Activated CD4-positive, alpha-beta T cell treated with anti-CD3 and anti-CD28 coated beads, Interleukin-2, amount 10 ng/mL, durations not matched to agents 7 days and 5 days (primary cell): Measurements from ENCODE around the gene IGFLR1. TPM values are rescaled to one million over a fixed set of nuclear protein-coding genes. Genes with fewer than 3 reads are reported as not detected.

Source experiments
- CTCF ChIA-PET: fragments of 350-600 bp; sonication (Branson Sonifier 250); formaldehyde crosslinking; loops from one replicate; lab custom pipeline; 2021; ENCODE audit warnings: antibody characterized with exemption; lab: Charles Lee
- POLR2A ChIA-PET: fragments of 350-600 bp; sonication (Branson Sonifier 250); formaldehyde crosslinking; loops from one replicate; lab custom pipeline; 2021; ENCODE audit warnings: antibody characterized with exemption; lab: Charles Lee
- DNase-seq: peaks from one replicate; pipeline ENCODE4 v3.0.0-alpha.2; 2020
- H3K27ac Mint-ChIP-seq: one replicate; pipeline ENCODE4 v1.8.0; 2021; ENCODE audit warnings: mild to moderate bottlenecking, moderate library complexity, mixed read lengths
- H3K27me3 Mint-ChIP-seq: one replicate; pipeline ENCODE4 v1.8.0; 2021; ENCODE audit warnings: mixed read lengths
- H3K36me3 Mint-ChIP-seq: one replicate; pipeline ENCODE4 v1.8.0; 2021; ENCODE audit warnings: low read depth, mixed read lengths
- H3K4me1 Mint-ChIP-seq: one replicate; pipeline ENCODE4 v1.8.0; 2021; ENCODE audit warnings: mixed read lengths
- H3K4me3 Mint-ChIP-seq: one replicate; pipeline ENCODE4 v1.8.0; 2021; ENCODE audit warnings: mild to moderate bottlenecking, moderate library complexity, mixed read lengths
- H3K9me3 Mint-ChIP-seq: one replicate; pipeline ENCODE4 v1.8.0; 2021; ENCODE audit warnings: mixed read lengths
- total RNA-seq, 2 experiments: library from RNA; stranded (reverse); gene quantifications; one replicate each; pipeline ENCODE4 v1.2.3, GENCODE V29; 2021

Gene IGFLR1
- total RNA-seq, 2 experiments from 2014 or later = 53.7 to 54.6 TPM

- DNase-seq = no peak
- H3K27ac Mint-ChIP-seq = peak overlapping the region; percentile 99
- ChIA-PET POLR2A (no interaction called here), CTCF (no interaction called here)
- H3K36me3 Mint-ChIP-seq = peaks cover 21% of the 10 kb centered on the region
- no peaks in the 10 kb centered on the region for H3K27me3 Mint-ChIP-seq
- H3K9me3 Mint-ChIP-seq = no peaks in the 10 kb centered on the region
- H3K4me1 Mint-ChIP-seq = peaks cover 63% of the 10 kb centered on the region
- peak overlapping the region; percentile 95 for H3K4me3 Mint-ChIP-seq
Measured at GRCh38 chr19:35746531-35746930, 4.3 kb upstream of the IGFLR1 start.

DNA sequence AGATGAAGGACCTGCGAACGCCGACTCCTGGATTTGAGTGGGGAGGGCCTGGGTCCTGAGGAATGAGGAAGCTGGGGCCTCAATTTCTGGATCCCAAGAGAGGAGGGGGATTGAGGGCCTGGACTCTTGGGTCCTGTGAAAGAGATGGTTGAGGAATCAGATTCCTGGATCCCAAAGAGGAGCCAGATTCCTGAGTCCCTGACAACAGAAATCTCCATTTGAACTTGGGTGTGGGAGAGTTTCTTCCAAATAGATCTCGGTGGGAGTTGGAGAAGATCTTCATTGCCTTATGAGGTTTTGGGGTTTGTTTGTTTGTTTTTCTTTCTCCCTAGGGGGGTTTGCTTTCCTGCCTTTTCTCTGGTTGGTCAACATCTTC is 3.8 kb upstream of the IGFLR1 start:
- Mint-ChIP-seq H3K4me1 (peaks cover 63% of the 10 kb centered on the region), H3K27me3 (no peaks in the 10 kb centered on the region), H3K36me3 (peaks cover 21% of the 10 kb centered on the region), H3K9me3 (no peaks in the 10 kb centered on the region), H3K27ac (peak overlapping the region; percentile 99), H3K4me3 (peak overlapping the region; percentile 95)
- ChIA-PET CTCF (no interaction called here), POLR2A (no interaction called here)
- no peak for DNase-seq

GRCh38 chr19:35745328-35746086 is 3.3 kb upstream of the IGFLR1 start, which contains the start of the genes PSENEN and U2AF1L4:
TSS of gene PSENEN (plus strand) at chr19:35745651. CDS start at chr19:35745931, 280 bp downstream.
TSS of gene U2AF1L4 (minus strand) at chr19:35745418. CDS start at chr19:35745391, 27 bp downstream.
- no peaks in the 10 kb centered on the region for H3K27me3 Mint-ChIP-seq
- CTCF ChIA-PET = interaction anchor here (0.9 to 1.7 kb wide), 4 partner anchors 8 to 32 kb away, joined by 3 to 6 read pairs (median 4); no protein-coding TSS in a partner anchor
- H3K9me3 Mint-ChIP-seq = no peaks in the 10 kb centered on the region
- H3K36me3 Mint-ChIP-seq = peaks cover 21% of the 10 kb centered on the region
- H3K4me1 Mint-ChIP-seq = peaks cover 66% of the 10 kb centered on the region
- H3K4me3 Mint-ChIP-seq = peak within 1 kb of the TSS; percentile 95
- POLR2A ChIA-PET = interaction anchor here (0.6 kb wide), 1 partner anchor 192 kb away, joined by 5 read pairs; no protein-coding TSS in a partner anchor
- peak; percentile 98 for DNase-seq
- H3K27ac Mint-ChIP-seq = peak within 1 kb of the TSS; percentile 99

DNA sequence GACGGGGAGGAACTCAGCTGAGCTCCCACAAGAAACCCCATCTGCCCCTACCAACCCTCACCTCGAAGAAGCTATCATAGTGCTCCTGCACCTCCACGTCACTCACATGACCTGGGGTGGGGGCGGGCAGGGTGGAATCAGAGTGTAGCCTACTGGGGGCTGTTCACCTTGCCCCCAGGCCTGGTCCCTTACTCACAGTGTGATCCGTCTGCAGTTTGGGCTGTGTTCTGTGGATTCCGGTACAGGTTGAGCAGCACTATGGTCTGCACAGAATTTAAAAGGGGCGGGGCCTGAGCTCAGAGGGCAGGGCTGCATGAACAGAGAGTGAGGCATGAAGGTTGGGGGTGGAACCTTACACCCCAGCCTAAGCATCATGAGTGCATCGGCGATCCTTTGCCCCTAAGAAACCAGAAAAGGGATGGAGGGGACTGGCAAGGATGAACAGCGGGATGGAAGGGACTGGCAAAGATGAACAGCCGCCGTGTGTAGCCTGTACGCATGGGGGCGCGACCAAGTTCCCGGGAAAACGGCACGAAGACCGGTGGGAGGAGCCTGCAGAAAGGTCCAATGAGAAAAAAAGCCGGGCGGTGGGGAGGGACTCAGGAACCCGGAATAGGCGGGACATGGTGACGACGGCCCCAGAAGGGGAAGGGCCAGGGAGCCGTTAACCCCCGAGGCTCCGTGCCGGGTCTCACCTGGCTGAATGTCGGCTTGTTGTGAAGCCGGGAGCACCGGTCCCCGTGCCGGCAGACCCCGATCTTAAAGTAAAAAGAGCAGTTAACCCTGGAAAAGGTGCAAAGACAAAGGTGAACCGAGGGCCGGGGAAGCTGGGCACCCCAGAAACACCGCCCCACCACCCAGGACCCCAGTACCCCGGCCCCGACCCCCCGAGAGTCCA is 2.4 kb upstream of the IGFLR1 start:
- ChIA-PET CTCF (interaction anchor here (0.9 to 1.7 kb wide), 6 partner anchors 7 to 52 kb away, joined by 3 to 6 read pairs (median 4); no protein-coding TSS in a partner anchor), POLR2A (interaction anchor here (0.6 to 1.0 kb wide), 2 partner anchors 48 to 192 kb away, joined by 5 read pairs; no protein-coding TSS in a partner anchor)
- H3K27ac Mint-ChIP-seq = peak overlapping the region; percentile 99
- peak overlapping the region; percentile 95 for H3K4me3 Mint-ChIP-seq
- DNase-seq = peak; percentile 96
- no peaks in the 10 kb centered on the region for H3K27me3 Mint-ChIP-seq
- no peaks in the 10 kb centered on the region for H3K9me3 Mint-ChIP-seq
- H3K36me3 Mint-ChIP-seq = peaks cover 21% of the 10 kb centered on the region
- H3K4me1 Mint-ChIP-seq = peaks cover 60% of the 10 kb centered on the region

- peaks cover 22% of the 10 kb centered on the region for H3K36me3 Mint-ChIP-seq
- no peaks in the 10 kb centered on the region for H3K27me3 Mint-ChIP-seq
- ChIA-PET CTCF (interaction anchor here (0.7 to 1.7 kb wide), 5 partner anchors 8 to 51 kb away, joined by 3 to 6 read pairs (median 4); no protein-coding TSS in a partner anchor), POLR2A (interaction anchor here (1.0 kb wide), 1 partner anchor 47 kb away, joined by 5 read pairs; no protein-coding TSS in a partner anchor)
- H3K9me3 Mint-ChIP-seq = no peaks in the 10 kb centered on the region
- DNase-seq = no peak
- H3K4me1 Mint-ChIP-seq = peaks cover 61% of the 10 kb centered on the region
- H3K27ac Mint-ChIP-seq = peak overlapping the region; percentile 99
- H3K4me3 Mint-ChIP-seq = peak overlapping the region; percentile 95
Measured at GRCh38 chr19:35743640-35744429, 1.6 kb upstream of the IGFLR1 start.

DNA sequence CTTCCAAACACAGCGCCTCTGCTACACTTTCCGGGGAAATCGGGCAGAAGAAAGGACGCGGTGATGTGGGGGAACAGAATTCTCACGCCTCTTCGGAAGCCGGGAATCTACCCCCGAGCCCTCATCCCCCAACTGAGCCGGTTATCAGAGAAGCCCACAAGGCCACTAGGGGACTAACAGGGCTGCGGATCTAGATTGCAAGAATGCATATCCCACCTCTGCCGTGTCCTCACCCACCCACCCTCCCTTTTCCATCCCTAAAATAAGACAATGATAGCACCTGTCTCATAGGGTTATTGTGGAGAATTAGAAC is 1.1 kb downstream of the IGFLR1 start:
- peak overlapping the region; percentile 88 for H3K4me3 Mint-ChIP-seq
- POLR2A ChIA-PET = no interaction called here
- H3K9me3 Mint-ChIP-seq = no peaks in the 10 kb centered on the region
- H3K4me1 Mint-ChIP-seq = peaks cover 55% of the 10 kb centered on the region
- H3K36me3 Mint-ChIP-seq = peaks cover 32% of the 10 kb centered on the region
- CTCF ChIA-PET = interaction anchor here (0.7 to 2.3 kb wide), 7 partner anchors 9 to 190 kb away, joined by 3 to 11 read pairs (median 4); partner anchors contain the start of gene ZBTB32
- H3K27me3 Mint-ChIP-seq = no peaks in the 10 kb centered on the region
- no peak for DNase-seq
- H3K27ac Mint-ChIP-seq = peak overlapping the region; percentile 92

DNA sequence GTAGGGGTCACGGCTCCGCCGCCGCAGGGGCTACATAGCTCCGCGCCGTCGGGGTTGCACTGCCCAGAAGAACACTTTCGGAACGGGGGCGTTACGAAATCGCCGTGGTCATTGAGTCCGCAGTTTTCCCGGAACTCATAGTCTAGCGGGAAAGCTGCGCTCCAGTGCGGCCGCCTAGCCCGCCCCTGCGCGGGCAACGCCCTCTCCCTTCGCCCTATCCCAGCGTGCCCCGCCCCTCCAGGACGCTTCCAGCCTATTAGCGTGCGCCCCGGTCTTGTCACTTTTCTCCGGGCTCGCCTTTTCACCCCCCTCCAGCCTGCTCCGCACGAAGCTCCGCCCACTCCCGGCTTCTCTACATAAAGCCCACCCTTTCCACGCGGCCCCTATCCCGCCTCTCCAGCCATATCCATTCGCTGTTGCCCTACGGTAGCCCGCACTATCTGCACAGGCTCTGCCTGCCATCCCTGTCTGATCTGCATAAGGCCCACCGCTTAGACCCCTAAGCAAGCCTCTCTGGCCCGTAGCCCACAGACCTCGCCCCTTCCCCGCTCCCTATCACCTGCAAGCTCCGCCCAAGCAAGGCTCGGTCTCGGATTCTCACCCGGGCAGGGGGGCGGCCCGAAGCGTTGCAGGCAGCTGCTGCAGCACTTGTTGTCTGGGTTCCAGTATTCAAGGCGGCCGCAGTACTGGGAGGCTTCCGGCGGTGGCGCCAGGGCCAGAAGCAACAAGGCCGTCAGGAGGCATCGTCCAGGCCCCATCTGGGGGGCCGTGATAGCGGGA is 1.6 kb downstream of the IGFLR1 start:
- peaks cover 32% of the 10 kb centered on the region for H3K36me3 Mint-ChIP-seq
- H3K4me3 Mint-ChIP-seq = peak overlapping the region; percentile 88
- peak; percentile 97 for DNase-seq
- POLR2A ChIA-PET = no interaction called here
- no peaks in the 10 kb centered on the region for H3K27me3 Mint-ChIP-seq
- peaks cover 50% of the 10 kb centered on the region for H3K4me1 Mint-ChIP-seq
- H3K9me3 Mint-ChIP-seq = no peaks in the 10 kb centered on the region
- CTCF ChIA-PET = interaction anchor here (0.6 to 2.3 kb wide), 15 partner anchors 8 to 591 kb away, joined by 3 to 11 read pairs (median 4); partner anchors contain the start of genes LIN37 and ZBTB32
- H3K27ac Mint-ChIP-seq = peak overlapping the region; percentile 92

GRCh38 chr19:35740108-35740422 is 2.2 kb downstream of the IGFLR1 start:
- ChIA-PET CTCF (interaction anchor here (0.6 to 2.3 kb wide), 14 partner anchors 8 to 591 kb away, joined by 3 to 11 read pairs (median 4); partner anchors contain the start of genes LIN37 and ZBTB32), POLR2A (no interaction called here)
- Mint-ChIP-seq H3K4me3 (peak overlapping the region; percentile 88), H3K27me3 (no peaks in the 10 kb centered on the region), H3K9me3 (no peaks in the 10 kb centered on the region), H3K36me3 (peaks cover 32% of the 10 kb centered on the region), H3K27ac (peak overlapping the region; percentile 47), H3K4me1 (peaks cover 48% of the 10 kb centered on the region)
- no peak for DNase-seq

DNA sequence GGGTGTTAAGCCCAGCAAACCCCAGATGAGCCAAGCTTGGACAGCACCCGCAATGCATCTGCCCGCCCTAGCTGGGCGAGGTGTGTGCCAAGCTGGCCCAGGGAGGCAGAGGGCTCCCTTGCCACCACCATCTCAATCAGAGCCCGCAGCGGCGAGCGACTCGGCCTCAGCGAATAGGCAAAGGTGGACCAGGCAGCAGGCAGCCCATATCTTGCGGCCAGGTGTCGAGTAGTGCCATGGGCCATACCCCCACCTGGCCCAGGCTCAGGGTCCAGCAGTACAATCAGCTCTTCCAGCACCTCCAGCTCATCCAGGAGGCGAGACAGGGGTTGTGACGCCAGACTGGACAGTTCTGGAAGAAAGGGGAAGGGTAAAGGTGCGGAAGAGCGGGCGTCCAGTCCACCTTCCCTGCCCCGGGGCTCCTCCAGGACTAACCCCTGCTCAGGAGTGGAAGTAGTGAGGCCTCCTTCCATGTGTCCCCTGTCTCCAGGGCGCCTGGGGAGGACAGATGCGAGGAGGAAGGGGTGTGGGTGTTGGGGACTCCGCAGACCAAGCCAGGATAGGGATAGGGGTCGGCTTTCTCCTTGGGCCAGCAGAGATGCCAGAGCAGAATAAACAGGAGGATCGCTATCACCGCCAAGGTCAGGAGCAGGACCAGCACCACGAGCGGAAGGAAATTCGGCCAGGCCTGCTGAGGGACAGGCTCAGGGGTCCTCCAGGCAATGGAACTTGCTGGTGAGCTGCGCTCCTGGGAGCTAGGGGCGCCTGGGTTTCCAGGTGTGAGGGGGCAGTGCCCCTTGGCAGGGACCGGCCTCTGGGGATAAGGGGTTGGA is 2.8 kb downstream of the IGFLR1 start:
- Mint-ChIP-seq H3K27ac (peak overlapping the region; percentile 47), H3K4me3 (peak overlapping the region; percentile 88), H3K4me1 (peaks cover 47% of the 10 kb centered on the region), H3K9me3 (no peaks in the 10 kb centered on the region), H3K27me3 (no peaks in the 10 kb centered on the region), H3K36me3 (peaks cover 36% of the 10 kb centered on the region)
- no peak for DNase-seq
- POLR2A ChIA-PET = no interaction called here
- CTCF ChIA-PET = interaction anchor here (0.8 to 2.3 kb wide), 10 partner anchors 9 to 192 kb away, joined by 3 to 11 read pairs (median 4); partner anchors contain the start of genes LIN37 and ZBTB32

- Mint-ChIP-seq H3K27me3 (no peaks in the 10 kb centered on the region), H3K4me3 (no peak overlapping the region), H3K36me3 (peaks cover 38% of the 10 kb centered on the region), H3K4me1 (peaks cover 41% of the 10 kb centered on the region), H3K27ac (no peak overlapping the region), H3K9me3 (no peaks in the 10 kb centered on the region)
- ChIA-PET CTCF (interaction anchor here (1.0 to 2.3 kb wide), 4 partner anchors 9 to 35 kb away, joined by 3 to 11 read pairs (median 6); partner anchors contain the start of genes LIN37 and ZBTB32), POLR2A (no interaction called here)
- no peak for DNase-seq
Measured at GRCh38 chr19:35738887-35739229, 3.4 kb downstream of the IGFLR1 start.
